Psoas muscle (tissue), 8 donors: ENCODE measurements around the gene RBP2. TPM values are rescaled to one million over a fixed set of nuclear protein-coding genes. Genes with fewer than 3 reads are reported as not detected.

Experiments
- ATAC-seq, 4 donors: fragments of 200-7000 bp; cut with Tn5 transposase; one replicate each; pipeline ENCODE4 v1.9.1; 2020; ENCODE audit warnings: moderate library complexity in 3 of 4, mild to moderate bottlenecking in 2 of 4
- DNase-seq, 2 donors: peaks; one replicate each; pipeline ENCODE4 v3.0.0-alpha.2; 2020
- H3K27ac ChIP-seq: fragments of 200-600 bp; one replicate; pipeline ENCODE4 v1.8.0; 2022
- H3K27me3 ChIP-seq, 3 donors: fragments of 200-600 bp in 1 of 3; one replicate each; pipeline versions ENCODE4 v1.6.1 to v1.8.0; 2013 to 2022; ENCODE audit warnings: low read length in 2 of 3, mild to moderate bottlenecking in 2 of 3, moderate library complexity in 1 of 3; ENCODE audit not compliant: insufficient read depth in 3 of 3
- H3K36me3 ChIP-seq, 2 donors: fragments of 200-600 bp in 1 of 2; one replicate each; pipeline versions ENCODE4 v1.6.1 to v1.8.0; 2013 to 2022; ENCODE audit warnings: low read depth in 1 of 2, mild to moderate bottlenecking in 1 of 2, moderate library complexity in 1 of 2; ENCODE audit not compliant: insufficient read depth in 1 of 2
- H3K4me1 ChIP-seq: fragments of 200-600 bp; one replicate; pipeline ENCODE4 v1.8.0; 2022
- H3K4me3 ChIP-seq: fragments of 200-600 bp; one replicate; pipeline ENCODE4 v1.8.0; 2022; ENCODE audit warnings: mild to moderate bottlenecking
- H3K9me3 ChIP-seq: fragments of 200-600 bp; one replicate; pipeline ENCODE4 v1.8.0; 2022
- CTCF ChIP-seq: fragments of 200-600 bp; IDR thresholded peaks from one replicate; pipeline ENCODE4 v1.8.0; 2022; ENCODE audit warnings: antibody characterized with exemption
- WGBS, 3 donors: extraction: QIAGEN DNeasy Blood & Tissue Kit; methylation state at CpG; one replicate each; pipeline versions ENCODE4 v1.1.6 to v1.1.7; 2013; 5-methylcytosine and 5-hydroxymethylcytosine counted together
- intact Hi-C, 2 donors: fragments of 100-400 bp; cut with DNase I; formaldehyde crosslinking; loops; one replicate each; pipeline versions ENCODE4 v1.11.0 to v1.14.2; 2022
- polyA plus RNA-seq, 3 donors: library from polyadenylated mRNA; stranded (reverse); fragments of 200-250 nt; gene quantifications; one replicate each; pipeline ENCODE4 v1.2.3, GENCODE V29; 2013
- total RNA-seq, 4 donors: library from RNA; stranded (reverse); fragmentation: NEBNext Ultra II Directional in 2 of 4; extraction: Animal tissue kit (Norgen Biotek cat#: 25700) in 2 of 4; gene quantifications; one replicate each; pipeline versions ENCODE4 v1.2.1 to v1.2.4, GENCODE V29; 2021 to 2023
- donor health status: healthy with polysubstance abuse.
- donor health status: DM: no; HTN: no; CAD: no; lungs with moderate emphysema.
- donor health status: Bipolar disorder and iron deficiency.
- donor health status: healthy.
- donor health status: DM: yes; HTN: yes; CAD: no.
- donor health status: DM: no; HTN: no; CAD: no.
- donor health status: DM: no; HTN: no; CAD: no.
- donor health status: DM: yes; HTN: yes; CAD: no.

The RBP2 gene
- total and polyA plus RNA-seq, 7 donors: 0.59 to 2.7 TPM; not detected in 5

GRCh38 chr3:139460076-139460475, 16.2 kb downstream of the RBP2 start:
- no peak for TF ChIP-seq CTCF
- H3K36me3 ChIP-seq: no peaks in the 10 kb centered on the region
- ATAC-seq (no peak), DNase-seq (no peak)
- H3K4me3 ChIP-seq: no peak overlapping the region
- no peaks in the 10 kb centered on the region for H3K9me3 ChIP-seq
- no peak overlapping the region for H3K27ac ChIP-seq
- H3K4me1 ChIP-seq: no peaks in the 10 kb centered on the region
- intact Hi-C loops: no loop called here
- H3K27me3 ChIP-seq: no peaks in the 10 kb centered on the region

GRCh38 chr3:139458348-139458747, 18.0 kb downstream of the RBP2 start:
- no peak for TF ChIP-seq CTCF
- DNase-seq (no peak), ATAC-seq (no peak)
- 85 to 94% (median 89%) methylated on average over 7 of the region's 7 CpGs for WGBS, 3 donors
- H3K4me3 ChIP-seq: no peak overlapping the region
- H3K27me3 ChIP-seq: no peaks in the 10 kb centered on the region
- H3K9me3 ChIP-seq: no peaks in the 10 kb centered on the region
- intact Hi-C loops: no loop called here
- no peaks in the 10 kb centered on the region for H3K36me3 ChIP-seq
- no peaks in the 10 kb centered on the region for H3K4me1 ChIP-seq
- no peak overlapping the region for H3K27ac ChIP-seq

GRCh38 chr3:139457066-139457465, 19.2 kb downstream of the RBP2 start:
- ATAC-seq (no peak), DNase-seq (no peak)
- Histone ChIP-seq H3K27me3 (no peaks in the 10 kb centered on the region), H3K4me1 (no peaks in the 10 kb centered on the region), H3K9me3 (no peaks in the 10 kb centered on the region), H3K36me3 (no peaks in the 10 kb centered on the region), H3K4me3 (no peak overlapping the region), H3K27ac (no peak overlapping the region)
- TF ChIP-seq CTCF: no peak
- WGBS, 3 donors: 71 to 80% (median 75%) methylated on average over 3 of the region's 3 CpGs
- intact Hi-C loops: no loop called here

- DNase-seq: no peak
- TF ChIP-seq CTCF: no peak
- Histone ChIP-seq H3K27ac (no peak overlapping the region), H3K4me1 (no peaks in the 10 kb centered on the region), H3K27me3 (no peaks in the 10 kb centered on the region), H3K36me3 (no peaks in the 10 kb centered on the region), H3K4me3 (no peak overlapping the region), H3K9me3 (no peaks in the 10 kb centered on the region)
- no peak for ATAC-seq
- WGBS, 3 donors: 70 to 80% (median 79%) methylated on average over 4 of the region's 4 CpGs
- intact Hi-C loops: no loop called here
Measured at GRCh38 chr3:139456386-139456785, 19.9 kb downstream of the RBP2 start.

GRCh38 chr3:139455855-139456254, 20.5 kb downstream of the RBP2 start:
- intact Hi-C loops: no loop called here

More at GRCh38 chr3:139455855-139456254, 20.5 kb downstream of the RBP2 start:
- no peaks in the 10 kb centered on the region for H3K4me1 ChIP-seq
- no peak for ATAC-seq
- 62 to 63% (median 63%) methylated on average over 3 of the region's 3 CpGs for WGBS, 3 donors
- H3K9me3 ChIP-seq: no peaks in the 10 kb centered on the region
- H3K36me3 ChIP-seq: no peaks in the 10 kb centered on the region
- H3K4me3 ChIP-seq: no peak overlapping the region
- DNase-seq: no peak
- no peak overlapping the region for H3K27ac ChIP-seq
- TF ChIP-seq CTCF: no peak
- no peaks in the 10 kb centered on the region for H3K27me3 ChIP-seq
